Common myeloid progenitor, CD34-positive (primary cell): ENCODE measurements around the gene MED29.

Experiments
- CTCF ChIA-PET: fragments of 350-600 bp; sonication (Branson Sonifier 250); formaldehyde crosslinking; loops from one replicate; lab custom pipeline; 2021; ENCODE audit warnings: antibody characterized with exemption; lab: Charles Lee
- POLR2A ChIA-PET: fragments of 350-600 bp; sonication (Branson Sonifier 250); formaldehyde crosslinking; loops from one replicate; lab custom pipeline; 2021; ENCODE audit warnings: antibody characterized with exemption; lab: Charles Lee
- DNase-seq, 3 donors: peaks; one replicate each; pipeline versions ENCODE4 v3.0.0 to v3.0.0-alpha.2; 2013
- H3K27ac ChIP-seq, 2 experiments: 1 replicate in 1 of 2; 2 replicates in 1 of 2; pipeline ENCODE4 v1.7.0; 2013; ENCODE audit warnings: inconsistent platforms in 2 of 2, low read length in 2 of 2, mild to moderate bottlenecking in 2 of 2, low read depth in 1 of 2, moderate library complexity in 1 of 2; ENCODE audit not compliant: severe bottlenecking in 2 of 2, insufficient read depth in 1 of 2, poor library complexity in 1 of 2
- H3K27me3 ChIP-seq, 5 experiments: replicated peaks in 2 of 5; 1 replicate in 3 of 5; 2 replicates in 2 of 5; pipeline versions ENCODE4 v1.6.1 to v1.7.0; 2013; ENCODE audit warnings: low read length in 4 of 5, mild to moderate bottlenecking in 2 of 5, moderate library complexity in 2 of 5, inconsistent platforms in 1 of 5; ENCODE audit not compliant: insufficient read depth in 5 of 5, control insufficient read depth in 4 of 5
- H3K36me3 ChIP-seq, 4 experiments: 1 replicate in 2 of 4; 2 replicates in 2 of 4; pipeline versions ENCODE4 v1.6.1 to v1.7.0; 2013; ENCODE audit warnings: low read length in 3 of 4, control low read depth in 1 of 4, mild to moderate bottlenecking in 1 of 4; ENCODE audit not compliant: control insufficient read depth in 4 of 4, insufficient read depth in 4 of 4
- H3K4me1 ChIP-seq, 4 experiments: 1 replicate in 3 of 4; 2 replicates in 1 of 4; pipeline versions ENCODE4 v1.6.1 to v1.7.1; 2013; ENCODE audit warnings: low read length in 3 of 4, mild to moderate bottlenecking in 3 of 4, control low read depth in 1 of 4, inconsistent platforms in 1 of 4, moderate library complexity in 1 of 4; ENCODE audit not compliant: control insufficient read depth in 4 of 4, insufficient read depth in 4 of 4; ENCODE audit errors: control extremely low read depth in 1 of 4
- H3K4me3 ChIP-seq, 7 experiments: 1 replicate in 4 of 7; 2 replicates in 3 of 7; pipeline versions ENCODE4 v1.5.1 to v1.7.0; 2013; ENCODE audit warnings: mild to moderate bottlenecking in 7 of 7, low read length in 6 of 7, moderate library complexity in 6 of 7, inconsistent platforms in 2 of 7, low read depth in 2 of 7, control low read depth in 1 of 7; ENCODE audit not compliant: insufficient read depth in 4 of 7, control insufficient read depth in 1 of 7; ENCODE audit errors: extremely low read depth in 1 of 7
- H3K9me3 ChIP-seq, 5 experiments: 1 replicate in 4 of 5; 2 replicates in 1 of 5; pipeline versions ENCODE4 v1.6.1 to v1.7.1; 2013; ENCODE audit warnings: low read length in 4 of 5, mild to moderate bottlenecking in 2 of 5, inconsistent platforms in 1 of 5, low read depth in 1 of 5, moderate library complexity in 1 of 5; ENCODE audit not compliant: control insufficient read depth in 4 of 5, insufficient read depth in 2 of 5; ENCODE audit errors: control extremely low read depth in 1 of 5
- WGBS: methylation state at CpG from one replicate; pipeline ENCODE4 v1.1.5; 2013; ENCODE audit not compliant: insufficient coverage; 5-methylcytosine and 5-hydroxymethylcytosine counted together

Gene MED29

GRCh38 chr19:39398297-39398864, 7.2 kb downstream of the MED29 start:
- WGBS, result 86% methylated on average over 10 of the region's 11 CpGs
- Histone ChIP-seq H3K27ac (peak overlapping the region; percentile 55 to 79), H3K4me1 (peaks cover 12 to 57% (median 44%) of the 10 kb centered on the region in 4 experiments), H3K27me3 (no peaks in the 10 kb centered on the region), H3K9me3 (no peaks in the 10 kb centered on the region), H3K4me3 (peak overlapping the region in 1 of 7 experiments; percentile 21), H3K36me3 (peaks cover 13 to 20% (median 18%) of the 10 kb centered on the region in 4 experiments)
- DNase-seq, result peak in 2 of 3 donors; percentile 53 to 54
- ChIA-PET CTCF (interaction anchor here (0.8 to 7.8 kb wide), 10 partner anchors 10 to 70 kb away, joined by 3 to 119 read pairs (median 5); partner anchors contain the start of genes PLEKHG2 and SAMD4B), POLR2A (interaction anchor here (1.5 to 3.0 kb wide), 3 partner anchors 10 to 56 kb away, joined by 5 to 46 read pairs (median 40); partner anchors contain the start of genes PLEKHG2, SAMD4B and ZFP36)

GRCh38 chr19:39399668-39400050, 8.5 kb downstream of the MED29 start:
- no peak overlapping the region for H3K4me3 ChIP-seq
- 100% methylated on average over 3 of the region's 4 CpGs for WGBS
- CTCF ChIA-PET, result interaction anchor here (2.9 to 7.8 kb wide), 2 partner anchors 12 to 15 kb away, joined by 14 to 119 read pairs; partner anchors contain the start of gene PLEKHG2
- POLR2A ChIA-PET, result interaction anchor here (2.4 kb wide), 1 partner anchor 10 kb away, joined by 12 read pairs; no protein-coding TSS in a partner anchor
- H3K27ac ChIP-seq, result no peak overlapping the region
- no peak for DNase-seq
- peaks cover 7 to 12% (median 10%) of the 10 kb centered on the region in 4 experiments for H3K36me3 ChIP-seq
- no peaks in the 10 kb centered on the region for H3K27me3 ChIP-seq
- no peaks in the 10 kb centered on the region for H3K9me3 ChIP-seq
- peaks cover 12 to 70% (median 54%) of the 10 kb centered on the region in 4 experiments for H3K4me1 ChIP-seq

- Histone ChIP-seq H3K27ac (no peak overlapping the region), H3K36me3 (peaks cover 5 to 10% (median 8%) of the 10 kb centered on the region in 4 experiments), H3K27me3 (no peaks in the 10 kb centered on the region), H3K4me3 (no peak overlapping the region), H3K4me1 (peaks cover 12 to 74% (median 58%) of the 10 kb centered on the region in 4 experiments), H3K9me3 (no peaks in the 10 kb centered on the region)
- ChIA-PET CTCF (interaction anchor here (0.9 to 7.8 kb wide), 4 partner anchors 9 to 14 kb away, joined by 3 to 119 read pairs (median 9); partner anchors contain the start of genes MED29, PAF1 and PLEKHG2), POLR2A (interaction anchor here (2.4 kb wide), 1 partner anchor 9 kb away, joined by 12 read pairs; no protein-coding TSS in a partner anchor)
- WGBS, result 100% methylated on average over 3 of the region's 4 CpGs
- DNase-seq, result no peak
Measured at GRCh38 chr19:39400061-39400460, 8.9 kb downstream of the MED29 start.

- Histone ChIP-seq H3K4me1 (peaks cover 15 to 85% (median 68%) of the 10 kb centered on the region in 4 experiments), H3K9me3 (no peaks in the 10 kb centered on the region), H3K36me3 (peaks cover 4 to 6% (median 4%) of the 10 kb centered on the region in 4 experiments), H3K4me3 (peak overlapping the region in 3 of 7 experiments; percentile 11 to 75 (median 46)), H3K27ac (peak overlapping the region; percentile 10 to 32), H3K27me3 (no peaks in the 10 kb centered on the region)
- ChIA-PET CTCF (interaction anchor here (1.1 to 7.8 kb wide), 6 partner anchors 9 to 59 kb away, joined by 3 to 119 read pairs (median 6); partner anchors contain the start of genes MED29, PAF1, PLEKHG2 and SAMD4B), POLR2A (interaction anchor here (2.4 to 3.3 kb wide), 3 partner anchors 8 to 11 kb away, joined by 12 to 47 read pairs (median 16); partner anchors contain the start of genes MED29, PAF1 and PLEKHG2)
- WGBS, result 67% methylated on average over 4 of the region's 4 CpGs
- no peak for DNase-seq
Measured at GRCh38 chr19:39401070-39401548, 9.9 kb downstream of the MED29 start.

DNA sequence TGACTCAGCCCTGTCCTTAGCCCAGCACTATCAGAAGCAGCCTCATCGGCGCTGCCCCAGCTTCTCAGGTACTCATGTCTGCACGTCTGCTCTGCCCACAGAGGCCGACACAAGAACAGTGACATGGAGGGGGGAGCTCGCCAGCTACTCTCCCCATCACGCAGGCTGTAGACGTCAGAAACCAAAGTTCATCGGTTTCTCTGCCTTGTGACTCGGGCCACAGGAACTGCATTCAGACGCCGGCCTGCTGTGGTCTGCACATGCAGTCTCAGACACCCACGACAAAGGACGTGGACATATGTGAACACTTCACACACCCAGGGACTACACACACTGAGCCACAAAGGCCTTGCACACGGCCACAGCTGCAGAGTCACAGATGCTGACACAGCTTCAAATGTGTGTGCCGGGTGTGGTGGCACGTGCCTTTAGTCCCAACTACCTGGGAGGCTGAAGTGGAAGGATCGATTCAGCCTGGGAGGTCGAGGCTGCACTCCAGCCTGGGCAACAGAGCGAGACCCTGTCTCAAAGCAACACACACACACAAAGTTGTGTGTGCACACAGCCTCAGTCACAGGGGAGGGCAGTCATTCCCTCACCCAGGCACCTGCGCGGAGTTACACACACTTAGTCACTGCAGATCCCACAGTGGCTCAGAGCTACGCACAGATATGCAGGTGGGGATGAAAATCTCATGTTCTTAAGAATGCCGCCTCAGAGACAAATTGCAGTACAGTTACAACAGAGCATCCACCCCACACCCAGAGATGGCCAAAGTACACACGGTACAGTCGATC, 10.6 kb downstream of the MED29 start:
- POLR2A ChIA-PET, result interaction anchor here (0.6 to 3.3 kb wide), 4 partner anchors 7 to 137 kb away, joined by 3 to 47 read pairs (median 14); partner anchors contain the start of genes MED29, PAF1 and PLEKHG2
- CTCF ChIA-PET, result interaction anchor here (1.1 to 7.8 kb wide), 4 partner anchors 10 to 60 kb away, joined by 3 to 119 read pairs (median 6); partner anchors contain the start of genes PLEKHG2 and SAMD4B
- H3K9me3 ChIP-seq, result no peaks in the 10 kb centered on the region
- peaks cover 16 to 87% (median 71%) of the 10 kb centered on the region in 4 experiments for H3K4me1 ChIP-seq
- peak overlapping the region; percentile 99 for H3K27ac ChIP-seq
- DNase-seq, result peak in 2 of 3 donors; percentile 52 to 64
- peaks cover 4 to 6% (median 4%) of the 10 kb centered on the region in 4 experiments for H3K36me3 ChIP-seq
- 68% methylated on average over 17 of the region's 25 CpGs for WGBS
- no peaks in the 10 kb centered on the region for H3K27me3 ChIP-seq
- peak overlapping the region in 5 of 7 experiments; percentile 35 to 75 (median 62) for H3K4me3 ChIP-seq
